GM20431 (cell line): ENCODE results near the gene ZDHHC22.

Source experiments
- in situ Hi-C: fragments of 300-500 bp; cut with MseI, MboI; formaldehyde crosslinking; loops from one replicate; pipeline ENCODE4 v1.15.0; 2020; ENCODE audit warnings: low sequenced_read_pairs; ENCODE audit not compliant: unreplicated experiment

The ZDHHC22 gene

DNA sequence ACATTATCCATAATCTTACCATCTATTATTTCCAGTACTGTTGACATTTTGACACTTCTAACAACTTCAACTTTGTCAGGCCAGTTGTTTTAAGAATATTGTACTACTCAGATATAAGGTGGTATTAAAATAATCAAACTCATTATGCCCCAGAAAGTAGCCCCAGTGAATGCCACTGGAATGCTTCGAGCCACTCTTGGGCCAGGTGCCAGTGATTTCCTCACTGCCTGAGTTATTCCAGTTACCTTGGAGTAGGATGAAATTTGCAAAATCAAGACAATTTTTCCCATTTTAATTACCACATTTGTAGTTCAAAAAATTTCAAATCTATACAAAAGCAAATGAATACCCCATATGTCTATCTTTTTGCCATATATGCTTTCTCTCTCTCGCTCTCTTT, 34.4 kb downstream of the ZDHHC22 start:
- in situ Hi-C loops: no loop called here

DNA sequence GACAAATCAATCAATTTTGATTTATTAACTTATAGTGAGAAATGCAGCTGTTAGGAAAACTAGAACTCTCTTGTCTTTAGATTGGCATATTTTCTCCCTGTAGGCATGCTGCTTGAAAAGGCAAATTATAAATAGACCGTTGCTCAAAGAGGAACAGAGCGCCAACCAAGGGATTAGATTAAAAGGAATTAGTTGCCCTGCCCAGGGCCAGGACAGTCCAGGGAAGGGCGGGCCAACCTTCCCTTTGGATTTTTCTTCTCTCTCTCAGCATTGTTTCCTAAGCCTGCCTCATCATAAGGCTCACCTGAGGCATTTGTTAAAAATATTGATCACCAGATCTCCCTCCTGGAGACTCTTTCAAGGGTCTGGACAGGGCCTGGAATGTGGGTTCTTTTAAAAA, 34.9 kb downstream of the ZDHHC22 start:
- in situ Hi-C loops: no loop called here

DNA sequence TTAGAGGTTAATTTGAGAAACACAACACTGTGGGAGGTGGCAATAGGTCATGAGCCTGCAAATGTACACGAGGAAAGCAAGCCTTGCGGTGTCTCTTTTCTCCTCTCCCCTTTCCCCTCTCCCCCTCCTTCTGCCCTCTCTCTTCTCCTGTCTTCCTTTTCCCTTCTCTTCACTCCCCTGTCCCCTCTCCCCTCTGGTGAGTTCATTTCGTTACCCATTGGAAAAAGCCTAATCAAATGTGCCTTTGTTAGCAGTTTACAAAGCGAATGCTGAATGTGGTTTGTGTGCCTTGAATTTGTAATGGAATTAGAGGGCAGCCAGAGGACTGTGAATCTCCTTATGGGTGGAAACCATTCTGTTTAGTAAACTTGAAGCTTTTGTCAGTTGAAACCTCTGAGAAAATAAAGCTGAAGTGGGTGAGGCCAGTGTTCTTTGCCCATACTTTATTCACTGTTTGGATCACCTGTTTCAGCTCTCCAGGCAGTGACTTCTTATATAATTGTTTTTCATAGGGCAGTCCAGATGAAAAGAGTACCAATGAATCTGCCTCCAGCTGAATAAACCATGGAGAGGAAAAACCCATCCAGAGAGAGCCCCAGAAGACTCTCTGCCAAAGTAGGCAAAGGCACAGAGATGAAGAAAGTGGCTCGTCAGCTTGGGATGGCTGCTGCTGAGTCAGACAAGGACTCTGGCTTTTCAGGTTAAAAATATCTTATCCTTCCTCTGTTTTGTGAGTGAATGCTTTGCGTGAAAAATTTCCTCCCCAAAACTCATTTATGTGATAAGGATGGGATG, 36.2 kb downstream of the ZDHHC22 start:
- in situ Hi-C loops: no loop called here

DNA sequence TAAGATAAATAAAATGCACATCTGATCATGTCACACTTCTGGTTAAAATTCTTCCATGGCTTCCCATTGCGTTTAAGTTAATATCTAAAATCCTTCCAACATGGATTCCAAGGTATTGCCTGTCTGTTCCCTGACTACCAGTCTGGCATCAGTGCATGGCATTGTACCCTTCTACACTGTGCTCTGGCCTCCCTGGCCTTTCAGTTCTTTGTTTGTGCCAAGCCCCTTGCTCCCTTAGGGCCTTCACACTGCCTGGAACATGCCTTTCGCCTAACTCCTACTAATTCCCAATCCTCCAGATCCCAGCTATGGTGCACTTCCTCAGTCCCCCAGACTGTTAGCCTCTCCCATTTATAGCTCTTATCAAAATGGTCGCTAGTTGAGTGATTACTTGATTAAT, 37.2 kb downstream of the ZDHHC22 start:
- in situ Hi-C loops: no loop called here

DNA sequence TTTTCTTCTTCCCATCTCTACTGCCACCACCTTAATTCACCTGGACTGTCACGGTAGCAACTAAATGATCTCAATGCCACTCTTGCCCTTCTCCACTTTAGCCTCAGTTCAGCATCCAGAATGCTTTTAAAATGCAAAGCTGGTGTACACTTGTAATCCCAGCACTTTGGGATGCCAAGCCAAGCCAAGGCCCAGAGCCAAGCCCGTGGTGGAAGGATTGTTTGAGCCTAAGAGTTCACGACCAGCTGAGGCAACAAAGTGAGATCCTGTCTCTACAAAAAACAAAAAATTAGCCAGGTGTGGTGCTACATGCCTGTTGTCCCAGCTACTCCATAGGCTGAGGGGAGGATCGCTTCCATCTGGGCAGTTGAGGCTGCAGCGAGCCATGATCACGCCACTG, 37.6 kb downstream of the ZDHHC22 start:
- in situ Hi-C loops: no loop called here

DNA sequence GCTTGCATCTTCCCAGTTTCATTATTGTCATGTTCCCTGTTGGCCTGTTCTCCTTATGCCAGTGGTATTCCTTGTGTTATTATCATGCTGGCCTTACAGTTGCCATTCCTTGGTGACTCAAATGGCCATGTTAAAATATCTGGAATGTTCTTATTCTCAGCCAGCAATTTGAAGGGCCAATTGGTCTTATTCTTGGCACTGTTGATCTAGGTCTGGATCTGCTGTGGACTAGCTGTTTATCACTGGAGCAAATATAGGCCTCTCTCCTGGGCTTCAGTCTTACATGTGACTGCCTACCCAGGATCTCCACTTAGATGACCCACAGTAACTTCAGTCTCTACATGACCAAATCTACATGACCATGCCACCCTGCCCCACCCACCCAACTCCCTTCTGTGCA, 38.1 kb downstream of the ZDHHC22 start:
- in situ Hi-C loops: no loop called here

DNA sequence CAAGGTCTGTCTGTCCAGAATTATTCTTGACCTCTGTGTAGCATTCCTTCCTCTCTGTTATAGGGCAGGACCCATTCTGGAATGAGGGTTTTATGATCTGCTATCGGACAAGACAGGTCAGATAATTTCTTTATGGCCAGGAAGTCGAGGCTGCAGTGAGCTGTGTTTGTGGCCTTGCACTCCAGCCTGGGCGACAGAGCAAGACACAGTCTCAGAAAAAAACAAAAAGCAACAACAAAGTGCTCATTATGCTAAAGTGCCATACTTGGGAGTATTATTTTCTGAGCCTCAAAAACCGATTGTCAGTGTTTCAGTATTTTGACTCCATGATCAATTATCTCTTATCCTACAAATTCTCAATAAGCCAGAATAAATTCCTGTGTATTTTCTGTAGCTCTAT, 39.4 kb downstream of the ZDHHC22 start:
- in situ Hi-C loops: no loop called here

DNA sequence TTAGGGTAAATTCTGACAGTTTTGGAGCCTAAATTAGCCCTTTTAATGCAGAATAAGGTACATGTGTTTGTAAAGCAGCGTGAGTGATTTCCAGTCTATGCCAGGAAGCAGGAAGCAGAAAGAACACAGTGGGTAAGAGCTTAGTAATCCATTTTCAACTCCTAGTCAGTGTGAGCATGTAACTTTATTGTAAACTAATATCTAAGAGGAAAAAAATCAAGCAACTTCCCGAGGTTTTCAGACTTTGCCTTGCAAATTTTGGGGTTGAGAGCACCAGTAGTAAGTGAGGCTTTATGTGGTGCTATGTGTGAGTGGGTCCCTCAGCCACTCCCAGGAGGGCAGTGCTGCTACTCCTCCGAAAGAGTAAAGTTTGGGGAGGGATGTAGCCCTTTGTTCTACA, 40.6 kb downstream of the ZDHHC22 start:
- in situ Hi-C loops: no loop called here

DNA sequence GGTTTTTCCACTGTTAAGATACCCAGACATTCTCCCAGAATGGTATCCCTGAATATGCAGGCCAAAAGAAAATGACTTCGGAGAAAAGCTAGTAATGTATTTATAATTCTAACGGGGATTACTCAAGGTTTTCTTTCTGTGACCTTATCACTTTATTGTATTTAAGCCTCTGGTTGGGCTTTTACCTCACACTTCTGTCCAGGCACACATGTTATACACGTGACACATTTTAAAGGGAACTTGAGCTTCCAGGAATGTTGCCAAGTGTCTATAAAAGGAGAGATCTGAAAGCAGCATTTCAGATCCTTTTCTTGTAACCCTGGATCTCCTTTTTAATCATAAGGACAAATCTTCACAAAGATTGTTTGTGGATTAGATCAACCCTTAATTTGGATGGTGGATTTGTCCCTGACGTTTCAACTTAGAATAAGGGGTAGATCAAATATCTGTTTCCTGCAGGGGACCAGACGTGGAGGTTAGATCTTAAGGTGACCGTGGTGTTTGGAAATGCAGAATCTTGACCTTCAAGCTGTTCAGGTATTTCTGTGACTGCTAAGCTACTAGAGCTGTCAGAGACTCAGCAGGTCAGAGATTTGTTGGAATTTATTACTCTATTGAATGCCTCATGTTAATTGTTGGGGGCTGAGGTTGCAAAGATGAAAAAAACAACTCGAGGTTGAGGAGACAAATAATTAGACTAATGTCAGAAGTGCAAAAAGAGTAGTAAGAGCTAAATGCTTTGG, 42.0 kb downstream of the ZDHHC22 start:
- in situ Hi-C loops: no loop called here

DNA sequence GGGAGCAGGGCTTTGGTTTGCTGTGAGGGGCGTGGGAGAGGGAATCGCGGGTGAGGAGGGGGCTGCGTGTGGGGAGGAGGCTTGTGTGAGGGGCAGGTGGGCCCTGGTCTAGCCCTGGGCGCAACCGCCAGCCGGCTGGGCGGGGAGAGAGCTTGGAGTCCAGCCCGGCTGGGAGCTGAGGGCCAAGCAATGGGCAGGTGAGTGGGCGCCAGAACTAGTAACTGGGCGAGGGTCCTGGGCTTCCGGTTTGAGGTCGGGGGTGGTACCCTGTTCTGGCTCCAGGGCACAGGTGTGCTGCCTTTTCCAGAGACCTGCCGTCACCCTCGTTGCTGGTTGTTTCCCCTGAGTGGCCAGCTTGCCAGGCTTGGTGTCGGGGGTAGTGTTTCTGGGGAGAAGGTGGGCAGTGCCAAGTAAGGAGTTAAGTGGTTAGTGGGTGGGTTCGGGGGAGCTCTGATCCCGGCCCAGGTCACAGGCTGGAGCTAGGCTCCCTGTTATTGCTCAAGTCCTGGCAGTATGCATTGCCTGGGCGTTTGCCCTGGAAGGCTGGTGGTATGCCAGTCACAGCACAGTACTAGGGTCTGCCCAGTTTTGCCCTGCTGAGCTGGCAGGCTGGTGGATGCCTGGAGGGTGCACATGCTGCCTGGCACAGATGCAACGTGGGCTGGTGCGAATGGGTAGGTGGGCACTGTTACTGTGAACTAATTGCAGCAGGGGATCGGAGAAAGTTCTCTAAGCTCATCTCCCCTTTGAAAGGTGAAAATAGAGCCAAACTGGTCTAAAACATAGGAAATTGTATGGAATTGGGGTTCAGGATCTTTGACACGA, 42.9 kb downstream of the ZDHHC22 start:
- in situ Hi-C loops: no loop called here

DNA sequence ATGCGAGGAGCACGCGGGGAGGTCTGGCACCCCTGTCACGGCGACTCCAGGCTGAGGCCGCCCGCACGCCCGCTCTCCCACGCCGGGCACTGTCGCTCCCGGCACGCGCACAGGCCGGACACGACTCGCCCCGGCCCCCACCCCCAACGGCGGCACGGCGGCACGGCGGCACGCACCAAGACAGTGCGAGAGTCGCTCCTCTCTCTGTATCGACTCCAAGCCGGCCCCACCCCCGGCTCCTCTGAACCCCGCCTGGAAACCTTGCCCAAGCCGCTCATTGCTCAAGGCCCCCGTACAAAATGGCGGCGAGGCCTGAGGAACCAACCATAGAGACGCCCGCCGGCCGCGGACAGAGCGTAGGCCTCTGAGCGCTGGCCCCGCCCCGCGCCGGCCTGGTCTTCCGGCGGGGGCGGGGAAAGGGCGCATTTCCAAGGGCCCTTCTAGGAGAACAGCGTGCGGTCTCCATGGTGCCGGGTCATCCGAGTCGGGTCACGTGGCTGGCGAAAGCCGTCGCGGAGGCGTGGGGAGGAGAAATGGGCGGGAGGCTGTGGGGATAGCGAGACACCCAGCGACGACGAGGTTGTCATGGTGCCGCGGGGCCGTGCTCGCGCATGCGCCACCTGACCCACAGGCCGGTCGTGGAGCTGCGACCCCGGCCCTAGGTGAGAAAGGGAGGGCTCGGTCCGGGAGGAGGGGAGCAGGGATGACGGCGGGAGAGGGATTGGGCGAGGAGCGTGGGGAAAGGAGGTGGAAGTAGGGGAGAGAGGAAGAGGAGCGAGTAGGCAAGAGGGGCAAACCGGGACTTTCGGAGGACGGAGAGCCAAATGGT, 43.7 kb downstream of the ZDHHC22 start, which contains the start of gene CIPC:
Gene CIPC (plus strand): TSS at position 559 of the 829 bp plus-strand sequence. CDS start 7,451 bp downstream, outside the sequence.
- in situ Hi-C loops: no loop called here

DNA sequence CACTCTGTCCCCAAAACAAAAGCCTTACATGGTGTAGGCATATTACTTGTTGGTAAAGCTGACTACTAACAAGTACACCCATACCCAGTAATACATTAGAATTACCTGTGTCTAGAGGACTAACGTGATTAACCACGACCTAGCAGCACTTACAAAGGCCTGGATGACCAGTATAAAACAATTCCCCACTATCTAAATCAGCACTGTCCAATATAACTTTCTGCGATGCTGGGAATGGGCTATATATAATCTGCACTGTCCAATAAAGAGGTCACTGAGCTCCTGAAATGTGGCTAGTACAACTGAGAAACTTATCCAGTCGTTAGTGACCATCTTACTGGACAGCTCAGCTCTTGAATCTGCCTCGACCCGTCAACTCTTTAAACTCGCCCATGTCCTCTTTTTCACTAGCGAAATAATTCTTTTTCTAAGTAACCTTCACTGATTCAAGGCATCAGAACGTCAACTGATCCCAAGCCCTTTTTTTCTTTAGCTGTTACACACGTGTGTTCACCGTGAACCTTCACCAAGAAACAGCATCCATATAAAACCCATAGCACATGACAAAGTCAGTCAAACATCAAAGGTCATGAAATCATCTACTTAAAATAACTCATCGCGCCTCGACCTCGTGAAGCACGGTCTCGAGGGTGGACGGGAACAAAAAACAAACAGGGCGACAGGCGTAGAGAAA, 44.4 kb downstream of the ZDHHC22 start:
- in situ Hi-C loops: no loop called here

DNA sequence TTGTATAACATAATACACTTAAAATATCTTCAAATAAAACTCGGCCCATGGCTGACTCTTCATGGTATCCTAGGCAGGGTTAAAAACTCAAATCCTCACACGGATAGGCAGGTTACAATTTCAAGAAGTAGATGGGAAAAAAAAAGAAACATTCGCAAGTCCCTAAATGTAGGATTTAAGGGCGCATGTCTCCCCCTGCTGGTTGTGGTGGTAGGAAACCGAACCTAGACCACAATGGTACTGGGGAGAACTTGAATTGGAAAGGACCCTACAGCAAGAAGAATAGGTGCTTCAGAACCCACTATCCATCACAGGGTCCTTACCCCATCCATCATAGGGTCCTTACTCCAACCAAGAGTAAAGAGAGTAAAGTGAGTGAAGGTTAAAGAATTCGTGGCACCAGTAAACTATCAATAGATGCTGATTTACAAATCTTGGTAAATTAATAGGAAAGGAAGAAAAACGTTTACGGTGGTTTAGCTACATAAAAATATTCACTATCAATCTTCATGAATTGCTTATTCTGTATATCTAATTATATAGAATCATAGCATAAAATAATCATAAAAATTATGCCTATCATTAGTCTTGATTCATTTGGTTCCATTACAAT, 46.8 kb downstream of the ZDHHC22 start:
- in situ Hi-C loops: no loop called here

DNA sequence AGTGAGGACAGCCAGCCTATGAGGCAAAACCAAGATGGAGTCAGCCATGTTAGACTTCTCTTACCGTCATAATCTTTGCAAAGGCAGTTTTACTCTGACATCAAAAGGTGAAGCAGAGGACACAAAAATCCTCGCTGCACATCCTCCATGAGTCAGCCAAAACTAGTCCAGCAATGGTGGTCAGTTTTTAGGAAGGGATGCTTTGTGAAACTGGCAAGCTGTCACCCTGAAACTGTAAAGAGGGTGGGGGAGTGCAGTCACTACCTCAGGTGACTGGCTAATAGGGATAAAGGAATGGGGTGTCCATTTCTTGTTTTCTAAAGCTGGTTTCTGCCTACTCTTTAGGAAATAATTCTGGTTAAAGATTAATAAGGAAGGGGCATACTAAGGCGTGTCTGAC, 48.9 kb downstream of the ZDHHC22 start:
- in situ Hi-C loops: no loop called here

DNA sequence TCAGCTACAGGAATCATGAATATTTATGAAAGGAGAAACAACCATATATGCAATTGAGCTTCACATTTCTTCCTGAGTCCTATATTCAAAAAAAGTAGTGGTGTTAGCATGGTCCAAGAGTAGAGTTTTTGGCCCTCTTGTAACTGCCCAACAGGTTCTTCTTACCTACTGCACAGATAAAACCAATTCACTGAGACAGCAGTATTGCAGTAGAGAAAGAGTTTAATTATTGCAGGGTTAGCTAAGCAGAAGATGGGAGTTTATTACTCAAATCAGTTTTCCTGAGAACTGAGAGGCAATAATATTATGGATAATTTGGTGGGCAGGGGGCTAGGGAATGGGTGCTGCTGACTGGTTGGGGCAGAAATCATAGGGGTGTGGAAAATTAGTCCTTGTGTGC, 50.1 kb downstream of the ZDHHC22 start:
- in situ Hi-C loops: no loop called here

DNA sequence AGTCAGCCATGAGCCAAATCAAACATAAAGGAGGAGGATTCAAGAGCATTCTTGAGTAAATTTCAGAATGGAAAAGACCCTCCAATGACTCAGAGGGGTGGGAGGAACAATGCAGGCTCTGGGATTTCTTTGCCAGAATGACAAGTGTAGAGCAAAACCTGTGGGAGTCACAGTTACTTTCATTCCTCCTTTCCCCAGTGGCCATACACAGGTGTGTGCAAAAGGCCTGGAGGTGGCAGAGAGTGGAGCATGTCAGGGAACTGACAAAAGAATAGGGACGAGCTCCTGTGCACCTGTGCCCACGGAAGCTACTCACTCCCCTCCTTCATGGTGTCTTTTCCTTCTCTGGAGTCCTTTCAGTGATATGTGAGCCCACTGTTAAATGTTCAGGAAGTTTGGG, 52.9 kb downstream of the ZDHHC22 start:
- in situ Hi-C loops: no loop called here

DNA sequence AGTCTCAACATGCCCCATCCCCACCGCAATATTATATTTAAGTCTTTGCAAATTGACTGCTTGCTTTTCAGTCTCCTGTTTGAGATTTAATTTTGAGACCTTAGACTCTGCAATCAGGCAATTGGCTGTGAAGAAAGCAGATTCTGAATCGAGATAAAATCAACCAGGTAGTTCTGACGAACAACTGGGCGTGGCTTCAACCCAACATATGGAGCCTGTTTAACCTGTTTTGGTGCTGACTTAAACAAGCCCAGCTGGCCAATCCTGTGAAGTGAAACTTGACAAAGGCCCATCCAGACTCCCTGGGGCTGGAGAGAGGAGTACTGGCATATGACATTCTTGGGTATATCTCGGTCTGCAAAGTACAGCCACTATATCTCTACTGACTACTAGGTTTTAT, 53.4 kb downstream of the ZDHHC22 start:
- in situ Hi-C loops: no loop called here

DNA sequence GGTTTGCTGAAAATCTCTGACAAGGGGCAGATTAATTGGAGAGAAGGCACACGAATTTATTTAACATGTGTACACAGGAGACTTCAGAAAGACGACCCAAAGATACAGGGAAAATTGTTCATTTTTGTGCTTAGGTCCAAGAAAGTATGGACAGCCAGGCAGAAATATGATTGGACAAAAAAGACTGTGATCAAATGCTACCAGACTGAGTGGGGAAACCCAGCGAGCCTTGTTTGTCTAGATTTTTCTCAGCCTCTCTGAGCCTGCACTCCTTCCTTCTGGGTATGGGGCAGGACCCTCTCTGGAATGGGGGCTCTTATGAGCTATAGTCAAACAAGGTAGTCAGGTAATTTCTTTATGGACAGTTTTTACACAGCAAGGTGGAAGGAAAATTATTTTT, 54.0 kb downstream of the ZDHHC22 start:
- in situ Hi-C loops: no loop called here

DNA sequence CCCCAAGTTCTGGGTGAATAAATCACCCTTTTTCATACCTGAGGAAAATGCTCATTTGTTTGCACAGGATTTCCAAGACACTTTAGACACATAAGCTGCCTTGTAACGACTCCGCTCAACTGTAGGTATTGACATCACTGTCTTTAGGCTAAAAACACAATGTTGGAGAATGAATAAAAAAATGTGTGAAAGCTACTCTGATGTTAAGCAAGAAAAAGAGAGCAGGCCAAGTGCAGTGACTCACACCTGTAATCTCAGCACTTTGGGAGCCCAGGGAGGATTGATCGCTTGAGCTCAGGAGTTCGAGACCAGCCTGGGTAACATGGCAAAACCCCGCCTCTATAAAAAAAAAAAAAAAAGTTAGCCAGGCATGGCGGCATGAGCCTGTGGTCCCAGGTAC, 54.6 kb downstream of the ZDHHC22 start:
- in situ Hi-C loops: no loop called here
